Measurements from ENCODE around the gene PTGES2.

The PTGES2 gene

DNA sequence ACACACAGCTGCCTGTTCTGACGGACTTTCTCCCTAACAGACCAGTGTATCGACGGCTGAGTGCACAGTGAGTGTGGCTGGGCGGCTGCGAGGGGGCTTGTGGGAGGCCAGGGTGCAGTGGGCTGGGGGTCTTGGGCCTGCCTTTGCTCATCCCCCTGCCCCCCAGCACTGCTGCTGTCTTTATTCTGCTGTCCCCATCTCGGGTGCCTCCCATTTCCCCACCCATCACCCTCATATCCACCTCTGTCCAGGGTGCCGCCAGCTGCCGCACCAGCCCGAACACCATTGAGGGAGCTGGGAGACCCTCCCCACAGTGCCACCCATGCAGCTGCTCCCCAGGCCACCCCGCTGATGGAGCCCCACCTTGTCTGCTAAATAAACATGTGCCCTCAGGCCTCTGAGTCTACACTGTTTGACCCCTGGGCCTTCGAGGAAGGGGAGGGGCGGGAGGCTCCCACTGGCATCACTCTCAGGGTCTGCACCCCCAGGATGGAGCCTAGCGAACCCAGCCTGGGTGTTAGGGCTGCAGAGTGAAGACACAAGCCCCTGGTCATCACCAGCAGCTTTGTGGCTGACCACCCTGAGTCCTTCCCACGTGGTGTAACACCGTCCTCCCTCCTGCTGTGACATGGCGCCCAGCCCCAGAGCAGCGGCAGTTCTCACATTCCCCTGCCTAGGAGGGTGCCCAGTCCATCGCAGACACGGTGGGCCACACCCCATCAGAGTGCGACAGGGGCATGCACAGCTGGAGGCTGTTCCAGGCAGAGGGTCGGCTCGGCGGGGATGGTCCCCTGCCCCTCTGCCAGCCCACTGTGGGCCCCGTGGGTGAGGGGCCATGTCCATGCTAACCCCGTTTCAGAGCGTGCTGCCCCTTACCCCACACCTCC lies 25.8 kb upstream of the PTGES2 start:
- no peak for DNase-seq (ENCODE audit: low read depth, low spot score)

DNA sequence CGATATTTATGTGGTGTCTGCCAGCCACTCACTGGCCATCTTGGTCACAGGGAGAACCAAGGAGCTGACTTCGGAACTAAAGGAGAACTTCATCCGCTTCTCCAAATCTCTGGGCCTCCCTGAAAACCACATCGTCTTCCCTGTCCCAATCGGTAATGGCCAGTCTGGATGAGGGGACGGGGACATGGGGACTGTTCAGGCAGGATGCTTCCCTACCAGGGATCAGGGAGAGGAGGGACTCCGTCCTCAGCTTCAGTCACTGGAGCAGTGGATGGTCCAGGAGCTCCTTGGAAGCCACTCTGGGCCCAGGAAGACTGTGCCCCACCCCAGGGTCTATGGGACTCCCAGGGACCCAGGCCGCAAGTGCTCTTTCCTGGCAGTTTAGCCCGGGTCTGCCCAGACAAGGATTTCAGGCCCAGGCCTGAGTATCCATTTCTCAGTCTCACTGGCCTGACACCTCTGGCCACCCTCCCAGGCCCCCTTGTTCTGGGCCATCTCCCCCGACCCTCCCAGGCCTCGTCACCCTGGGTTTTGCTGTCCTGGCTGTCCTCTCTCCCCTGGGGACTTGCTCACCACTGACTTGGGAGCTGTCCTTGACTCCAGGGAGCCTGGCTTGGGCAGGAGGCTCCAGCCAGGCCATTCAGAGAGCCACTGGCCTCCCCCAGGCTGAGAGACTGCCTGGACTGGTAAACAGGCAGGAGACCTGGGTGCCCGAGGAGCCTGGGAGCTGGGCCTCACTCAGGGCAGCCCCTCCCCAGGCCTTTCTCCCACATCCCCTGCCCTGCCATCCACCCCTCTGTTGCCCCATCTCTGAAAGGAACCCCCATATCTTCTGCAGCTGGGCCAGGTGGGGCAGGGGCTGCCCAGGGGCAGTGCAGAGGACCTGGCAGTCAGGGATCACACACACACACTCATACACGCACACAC lies 24.9 kb upstream of the PTGES2 start:
- DNase-seq (ENCODE audit: low read depth, low spot score): no peak

DNA sequence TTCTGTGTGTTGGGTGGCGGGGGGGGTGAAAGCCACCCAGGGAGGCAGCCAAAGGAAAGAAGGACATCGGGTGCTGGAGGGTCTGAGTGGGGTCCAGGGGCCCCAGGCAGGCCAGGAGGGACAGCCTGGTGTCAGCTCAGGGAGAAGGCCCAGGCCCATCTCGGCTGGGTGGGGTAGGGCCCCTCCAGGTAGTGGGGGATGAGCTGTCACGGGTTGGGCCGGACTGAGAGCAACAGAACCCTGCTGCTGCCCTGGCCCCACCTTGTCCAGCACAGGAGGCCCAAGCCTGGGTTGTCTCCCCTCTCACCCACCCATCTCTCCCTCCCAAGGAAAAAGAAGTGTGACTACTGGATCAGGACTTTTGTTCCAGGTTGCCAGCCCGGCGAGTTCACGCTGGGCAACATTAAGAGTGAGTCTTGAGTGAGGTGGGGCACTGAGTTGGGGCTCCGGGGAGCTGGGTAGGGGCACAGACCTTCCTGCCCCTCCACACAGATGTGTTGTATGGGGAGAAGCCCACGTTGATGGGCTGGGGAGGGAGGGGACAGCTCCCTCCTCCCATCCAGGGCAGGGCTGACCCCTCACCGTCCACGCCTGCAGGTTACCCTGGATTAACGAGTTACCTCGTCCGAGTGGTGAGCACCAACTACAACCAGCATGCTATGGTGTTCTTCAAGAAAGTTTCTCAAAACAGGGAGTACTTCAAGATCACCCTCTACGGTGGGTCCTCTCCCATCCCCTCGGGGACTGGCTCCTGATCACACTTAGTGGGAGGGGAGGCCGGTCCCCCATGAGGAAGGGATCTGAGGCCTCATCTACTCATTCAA lies 24.0 kb upstream of the PTGES2 start:
- DNase-seq (ENCODE audit: low read depth, low spot score): no peak

DNA sequence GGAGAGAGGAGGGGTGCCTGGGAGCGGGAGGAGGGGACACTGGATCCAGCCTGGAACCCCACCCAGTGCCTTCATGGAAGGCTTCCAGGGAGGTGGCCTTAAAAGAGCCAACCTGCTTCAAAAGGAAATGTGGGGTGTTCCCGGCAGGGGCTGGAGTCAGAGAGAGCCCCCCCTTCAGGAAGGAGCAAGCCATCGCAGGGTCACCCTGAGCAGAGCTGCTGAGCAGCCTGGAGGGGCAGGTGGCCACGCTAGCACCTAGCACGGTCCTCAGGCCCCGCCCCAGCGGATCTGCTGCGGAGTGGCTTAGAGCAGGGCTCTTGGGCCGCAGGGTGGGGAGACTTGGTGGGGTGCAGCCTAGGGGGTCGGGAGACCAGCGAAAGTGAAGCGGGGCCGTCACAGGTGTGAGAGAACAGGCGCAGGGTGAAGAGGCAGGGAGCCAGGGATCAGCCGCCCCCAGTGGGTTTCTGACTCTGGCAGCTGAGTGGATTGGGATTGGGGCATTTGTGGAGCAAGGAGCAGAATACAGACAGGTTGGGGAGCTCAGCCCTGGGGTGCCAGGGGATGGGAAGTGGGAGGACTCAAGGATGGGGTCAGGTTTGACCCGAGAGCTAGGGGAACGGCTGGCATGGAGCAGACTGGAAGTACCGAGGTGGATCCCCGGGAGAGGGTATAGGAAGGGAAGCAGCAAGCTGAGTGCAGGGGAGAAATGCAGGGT lies 23.2 kb upstream of the PTGES2 start:
- DNase-seq (ENCODE audit: low read depth, low spot score): no peak

- no peak for DNase-seq (ENCODE audit: low read depth, low spot score)
Measured at GRCh38 chr9:128149951-128150593, 22.5 kb upstream of the PTGES2 start.

GRCh38 chr9:128149001-128149701 lies 21.6 kb upstream of the PTGES2 start, which contains the start of gene LCN2:
Gene LCN2 (plus strand): TSS chr9:128149453. CDS start chr9:128149526, 73 bp downstream.
- no peak for DNase-seq (ENCODE audit: low read depth, low spot score)

DNA sequence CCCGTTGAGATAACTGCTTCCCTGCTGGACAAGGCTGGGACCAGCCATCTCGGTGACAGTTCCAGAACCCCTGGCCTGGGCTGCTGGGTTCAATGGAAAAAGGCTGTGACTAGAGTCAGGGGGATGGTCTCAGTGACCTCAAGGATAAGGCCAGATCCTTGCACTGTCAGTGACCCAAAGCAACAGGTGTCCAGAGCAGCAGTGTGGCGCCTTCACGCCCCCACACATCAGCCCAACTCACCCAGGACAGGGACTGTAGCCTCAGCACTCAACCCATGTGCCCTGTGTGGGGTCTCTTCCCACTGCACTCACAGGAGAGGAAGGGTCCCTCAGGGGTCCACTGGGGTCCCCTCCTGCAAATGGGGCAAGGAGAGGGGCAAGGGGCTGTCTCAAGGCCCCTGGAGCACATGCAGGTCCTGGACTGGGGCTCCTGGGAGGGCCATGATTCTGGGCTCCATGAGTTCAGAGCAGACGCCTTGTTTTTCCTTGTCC lies 21.0 kb upstream of the PTGES2 start:
- DNase-seq (ENCODE audit: low read depth, low spot score): no peak

DNA sequence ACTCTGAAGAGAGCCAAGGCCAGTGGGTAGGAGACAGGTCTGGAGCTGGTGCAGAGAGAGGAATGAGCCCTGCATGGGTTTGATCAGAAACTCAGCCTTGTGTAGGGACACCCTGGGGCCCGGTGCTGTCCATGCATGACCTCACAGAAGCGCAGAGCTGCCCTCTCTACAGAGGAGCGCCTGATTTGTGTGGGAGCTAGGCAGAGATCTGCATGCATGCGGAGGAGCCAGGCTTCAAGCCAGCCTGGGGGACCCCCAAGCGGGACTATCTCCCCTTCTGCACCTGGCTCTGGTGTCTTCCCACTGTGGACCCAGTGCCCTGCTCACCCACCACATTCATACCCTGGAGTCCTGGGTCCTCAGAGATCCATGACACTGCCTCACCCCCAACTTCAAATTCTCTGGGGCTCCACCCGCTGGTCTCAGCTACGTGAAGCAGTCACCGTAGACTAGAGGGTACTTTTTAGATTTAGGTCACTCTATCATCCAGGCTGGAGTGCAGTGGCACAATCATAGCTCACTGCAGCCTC lies 19.1 kb upstream of the PTGES2 start:
- DNase-seq (ENCODE audit: low read depth, low spot score): no peak

DNA sequence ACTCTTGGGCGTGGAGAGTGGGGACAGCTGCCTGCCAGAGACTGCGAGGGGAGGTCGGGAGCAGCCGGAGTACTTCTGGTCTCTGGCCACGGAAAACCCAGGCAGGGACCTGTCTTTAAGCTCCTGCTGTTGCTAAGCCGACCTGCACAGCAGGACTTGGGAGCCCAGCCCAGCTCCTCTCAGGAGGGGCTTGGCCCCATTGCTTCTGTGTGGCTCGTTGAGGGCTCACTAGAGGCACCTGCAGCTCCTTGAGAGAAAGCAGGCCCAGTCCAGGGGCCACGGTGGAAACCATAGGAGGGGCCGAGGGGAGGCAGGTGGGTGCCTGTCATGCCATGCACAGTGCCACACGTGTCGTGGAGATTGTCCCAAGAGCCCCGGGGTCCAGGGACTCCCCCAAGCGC lies 18.4 kb upstream of the PTGES2 start:
- no peak for DNase-seq (ENCODE audit: low read depth, low spot score)

- DNase-seq (ENCODE audit: low read depth, low spot score): no peak
Measured at GRCh38 chr9:128145536-128145935, 18.0 kb upstream of the PTGES2 start.

DNA sequence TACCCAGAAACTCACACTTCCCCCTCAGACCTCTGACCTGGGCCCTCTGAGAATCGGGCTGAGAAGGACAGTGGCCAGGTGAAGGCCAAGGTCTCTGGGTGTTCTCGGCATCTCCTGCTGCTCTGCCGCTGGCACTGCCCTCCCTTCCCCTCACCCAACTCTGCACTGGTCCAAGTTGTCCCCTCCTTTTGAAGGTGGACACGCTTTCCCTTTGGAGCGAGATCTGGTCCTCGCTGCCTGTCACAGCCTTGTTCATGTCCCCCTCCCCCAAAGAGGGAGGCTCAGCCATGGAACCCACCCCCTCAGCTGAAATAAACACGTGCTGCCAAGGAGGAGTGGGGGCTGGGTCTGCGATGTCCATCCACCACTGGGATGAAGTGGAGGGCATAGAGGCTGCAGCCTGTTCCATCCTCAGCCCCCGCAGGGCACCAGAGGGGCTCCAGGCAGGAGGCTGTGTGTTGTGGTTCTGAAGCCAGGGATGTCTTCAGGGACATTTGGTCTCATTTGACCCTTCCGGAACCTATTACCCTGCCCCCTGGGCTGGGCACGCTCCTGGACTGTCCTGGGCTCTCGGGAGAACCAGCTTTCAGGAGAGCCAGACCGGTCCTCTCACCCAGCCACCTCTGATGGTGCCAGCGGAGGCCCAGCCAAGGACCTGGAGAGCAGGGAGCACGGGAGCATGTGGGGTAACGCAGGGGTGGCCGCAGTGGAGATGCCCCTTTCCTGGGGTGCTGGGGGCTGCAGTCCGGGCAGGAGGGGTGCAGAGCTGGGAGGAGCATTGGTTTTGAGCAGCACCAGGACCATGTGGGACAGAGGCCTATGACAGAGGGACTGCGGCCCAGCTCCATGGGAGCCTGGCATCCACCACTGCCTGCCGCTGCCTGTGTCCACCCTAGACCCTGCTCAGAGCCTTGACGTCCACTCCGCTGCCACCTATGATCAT lies 17.0 kb upstream of the PTGES2 start:
- no peak for DNase-seq (ENCODE audit: low read depth, low spot score)

- DNase-seq (ENCODE audit: low read depth, low spot score): no peak
Measured at GRCh38 chr9:128143525-128144238, 16.2 kb upstream of the PTGES2 start.

- no peak for DNase-seq (ENCODE audit: low read depth, low spot score)
Measured at GRCh38 chr9:128142596-128142995, 15.1 kb upstream of the PTGES2 start.

DNA sequence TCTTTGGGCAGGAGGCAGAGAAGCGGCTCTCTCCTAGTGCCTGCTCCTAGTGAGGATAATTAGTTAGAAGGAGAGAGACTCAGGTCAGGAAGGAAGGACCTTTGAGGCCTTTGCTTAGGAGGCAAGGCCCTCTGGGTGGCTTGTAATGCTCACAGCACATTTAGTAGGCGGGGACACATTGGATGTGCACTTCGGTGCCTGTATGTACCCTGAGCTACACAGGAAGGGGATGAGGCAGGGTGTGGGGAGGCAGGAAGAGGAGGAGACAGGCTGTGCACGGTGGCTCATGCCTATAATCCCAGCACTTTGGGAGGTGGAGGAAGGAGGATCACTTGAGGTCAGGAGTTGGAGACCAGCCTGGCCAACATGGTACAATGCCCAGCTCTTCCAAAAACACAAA lies 14.5 kb upstream of the PTGES2 start:
- no peak for DNase-seq (ENCODE audit: low read depth, low spot score)

DNA sequence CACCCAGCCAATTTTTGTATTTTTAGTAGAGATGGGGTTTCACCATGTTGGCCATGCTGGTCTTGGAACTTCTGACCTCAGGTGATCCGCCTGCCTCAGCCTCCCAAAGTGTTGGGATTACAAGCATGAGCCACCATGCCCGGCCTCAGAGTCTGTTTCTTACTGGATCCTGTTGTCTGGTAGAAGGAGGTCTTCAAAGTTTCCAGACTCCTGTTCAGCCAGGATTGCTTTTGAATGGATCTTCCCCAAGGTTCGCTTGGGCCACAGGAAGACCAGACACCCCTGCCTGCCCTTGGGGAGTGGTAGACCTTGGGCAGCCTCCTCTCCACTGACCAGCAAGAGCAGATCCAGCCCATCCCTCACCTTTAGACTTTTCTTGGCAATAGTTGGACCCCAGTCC lies 14.1 kb upstream of the PTGES2 start:
- no peak for DNase-seq (ENCODE audit: low read depth, low spot score)

DNA sequence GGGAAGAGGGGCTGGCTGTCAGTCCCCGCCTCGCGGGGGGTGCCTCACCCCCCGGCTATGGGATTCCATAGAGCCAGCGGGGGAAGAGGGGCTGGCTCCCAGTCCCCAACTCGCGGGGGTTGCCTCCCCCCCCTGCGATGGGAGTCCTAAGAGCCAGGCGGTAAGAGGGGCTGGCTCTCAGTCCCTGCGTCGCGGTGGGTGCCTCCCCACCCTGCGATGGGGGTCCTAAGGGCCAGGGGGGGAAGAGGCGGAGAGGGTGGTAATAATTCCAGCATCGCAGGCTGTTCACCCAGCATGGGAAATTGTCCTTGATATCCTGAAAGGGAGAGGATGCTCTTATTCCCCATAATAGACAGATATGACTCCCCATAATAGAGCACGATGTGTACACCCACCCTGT lies 12.1 kb upstream of the PTGES2 start:
- DNase-seq (ENCODE audit: low read depth, low spot score): no peak

- DNase-seq (ENCODE audit: low read depth, low spot score): no peak
Measured at GRCh38 chr9:128138001-128138400, 10.5 kb upstream of the PTGES2 start.

All from smooth muscle cell of the brain vasculature (primary cell).